ENCODE measurements around the gene AANAT.

DNA sequence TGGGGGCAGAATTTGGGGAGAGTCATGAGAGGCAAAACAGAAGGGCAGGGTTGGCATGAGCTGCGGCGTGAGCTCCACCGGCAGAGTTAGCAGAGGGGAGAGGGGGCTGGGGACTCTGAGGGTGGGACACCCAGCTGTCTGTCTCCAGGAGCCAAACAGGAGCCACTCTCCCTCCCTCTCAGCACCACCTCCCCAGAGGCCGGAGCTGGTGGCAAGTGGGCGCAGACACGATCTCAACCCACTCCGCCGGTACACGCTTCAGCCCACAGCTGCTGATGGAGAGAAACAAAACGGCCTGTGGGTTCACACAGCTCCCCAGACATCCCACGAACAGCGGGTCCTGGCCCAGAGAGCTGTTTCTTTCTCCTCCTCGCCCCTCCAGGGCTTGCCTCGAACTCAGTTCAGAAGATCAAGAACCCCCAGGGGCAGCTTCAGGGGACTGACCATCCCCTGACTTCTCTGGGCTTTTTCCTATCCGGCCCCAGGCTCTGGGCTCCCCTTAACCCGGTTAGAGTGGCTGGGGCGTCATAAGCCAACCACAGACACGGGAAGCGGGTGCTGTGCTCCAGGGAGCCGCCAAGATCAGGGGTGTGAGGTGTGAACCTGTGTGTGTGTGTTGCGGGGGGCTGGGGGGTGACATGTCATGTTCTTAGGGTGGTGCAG is 26.2 kb downstream of the AANAT start:
- TF ChIP-seq CTCF (IDR thresholded peaks at IDR 0.05 in 8 of 11, conservative IDR thresholded peaks at IDR 0.05 in 3 of 11) (no peak), POLR2AphosphoS5 (IDR thresholded peaks at IDR 0.05) (peak; percentile 48 to 58 (median 58)), POLR2A (IDR thresholded peaks at IDR 0.05) (no peak)

All from spleen (tissue), 7 donors.